H1 (cell line): ENCODE results near the gene BABAM2. TPM values are rescaled to one million over a fixed set of nuclear protein-coding genes. Genes with fewer than 3 reads are reported as not detected.

Source experiments
- CTCF ChIA-PET: fragments of 300-600 bp; sonication (Branson Sonifier 250); formaldehyde crosslinking; loops from one replicate; lab custom pipeline; 2021; ENCODE audit not compliant: partially characterized antibody; lab: Charles Lee
- POLR2A ChIA-PET: fragments of 300-600 bp; sonication (Branson Sonifier 250); formaldehyde crosslinking; loops from one replicate; lab custom pipeline; 2021; ENCODE audit warnings: inconsistent platforms; ENCODE audit not compliant: partially characterized antibody; lab: Charles Lee
- DNase-seq, 2 experiments: peaks; one replicate each; pipeline versions ENCODE4 v3.0.0 to v3.0.0-alpha.2; 2010 to 2022; ENCODE audit warnings: low spot score in 2 of 2, low read depth in 1 of 2, mixed read lengths in 1 of 2
- FAIRE-seq: peaks from 2 replicates; lab custom pipeline; 2011; peaks lifted over from hg19 to GRCh38; lab: Jason Lieb, UNC
- H2AFZ ChIP-seq: 2 replicates; pipeline ENCODE4 v1.8.1; 2012; ENCODE audit warnings: low read length, inconsistent platforms
- H2AK5ac ChIP-seq: 2 replicates; pipeline ENCODE4 v1.6.1; 2013; ENCODE audit warnings: low read depth, low read length
- H2BK120ac ChIP-seq: replicated peaks from 2 replicates; pipeline ENCODE3; 2013; ENCODE audit warnings: low read depth, low read length, inconsistent platforms
- H2BK12ac ChIP-seq: 2 replicates; pipeline ENCODE4 v1.6.1; 2013; ENCODE audit warnings: low read depth, low read length
- H2BK15ac ChIP-seq: 2 replicates; pipeline ENCODE4 v1.6.1; 2013; ENCODE audit warnings: low read length
- H2BK20ac ChIP-seq: 2 replicates; pipeline ENCODE4 v1.6.1; 2013; ENCODE audit warnings: low read length
- H2BK5ac ChIP-seq: 2 replicates; pipeline ENCODE4 v1.6.1; 2013; ENCODE audit warnings: low read depth, low read length
- H3K14ac ChIP-seq: 2 replicates; pipeline ENCODE4 v1.6.1; 2013; ENCODE audit warnings: inconsistent platforms; ENCODE audit not compliant: insufficient read length
- H3K18ac ChIP-seq: 2 replicates; pipeline ENCODE4 v1.6.1; 2013; ENCODE audit warnings: low read length; ENCODE audit errors: extremely low read depth
- H3K23ac ChIP-seq: 2 replicates; pipeline ENCODE4 v1.6.1; 2013; ENCODE audit warnings: inconsistent platforms; ENCODE audit not compliant: insufficient read length
- H3K23me2 ChIP-seq: 2 replicates; pipeline ENCODE4 v1.6.1; 2013; ENCODE audit warnings: low read depth, low read length
- H3K27ac ChIP-seq: 2 replicates; pipeline ENCODE4 v1.6.1; 2011; ENCODE audit warnings: low read depth, low read length, inconsistent platforms
- H3K27me3 ChIP-seq, 4 experiments: replicated peaks in 1 of 4; 1 replicate in 1 of 4; 2 replicates in 3 of 4; pipeline versions ENCODE4 v1.6.1 to v1.8.1; 2011 to 2013; ENCODE audit warnings: low read length in 3 of 4, mild to moderate bottlenecking in 3 of 4, inconsistent platforms in 2 of 4, mixed read lengths in 2 of 4, moderate library complexity in 1 of 4; ENCODE audit not compliant: control insufficient read depth in 3 of 4, insufficient read depth in 3 of 4; ENCODE audit errors: extremely low read depth in 1 of 4
- H3K36me3 ChIP-seq, 4 experiments: 2 replicates each; pipeline versions ENCODE4 v1.6.1 to v1.8.1; 2011 to 2013; ENCODE audit warnings: mild to moderate bottlenecking in 4 of 4, low read length in 3 of 4, moderate library complexity in 2 of 4, control low read depth in 1 of 4, inconsistent platforms in 1 of 4; ENCODE audit not compliant: insufficient read depth in 4 of 4, control insufficient read depth in 2 of 4
- H3K4ac ChIP-seq: replicated peaks from 2 replicates; pipeline ENCODE3; 2013; ENCODE audit warnings: low read length, low read depth, mixed read lengths, inconsistent platforms; ENCODE audit not compliant: insufficient read length
- H3K4me1 ChIP-seq, 4 experiments: replicated peaks in 1 of 4; 1 replicate in 1 of 4; 2 replicates in 3 of 4; pipeline versions ENCODE4 v1.6.1 to v1.8.1; 2011 to 2013; ENCODE audit warnings: low read length in 3 of 4, inconsistent platforms in 2 of 4, mixed read lengths in 1 of 4; ENCODE audit not compliant: insufficient read depth in 4 of 4, control insufficient read depth in 3 of 4
- H3K4me2 ChIP-seq, 2 experiments: 2 replicates each; pipeline versions ENCODE4 v1.6.1 to v1.8.1; 2011 to 2013; ENCODE audit warnings: low read depth in 2 of 2, low read length in 2 of 2, control low read depth in 1 of 2, inconsistent platforms in 1 of 2, mild to moderate bottlenecking in 1 of 2; ENCODE audit not compliant: insufficient read depth in 1 of 2
- H3K4me3 ChIP-seq, 4 experiments: fragments of 200-600, 300-600 bp in 1 of 4; sonication (generic), shearing (Covaris generic), sonication (Bioruptor Twin) in 1 of 4; 2 replicates each; pipeline versions ENCODE4 v1.5.1 to v1.8.1; 2011 to 2016; ENCODE audit warnings: low read length in 4 of 4, low read depth in 3 of 4, control low read depth in 2 of 4, inconsistent platforms in 2 of 4, mild to moderate bottlenecking in 2 of 4, mixed read lengths in 1 of 4, moderate library complexity in 1 of 4; ENCODE audit not compliant: insufficient read depth in 2 of 4; ENCODE audit errors: extremely low read depth in 1 of 4
- H3K56ac ChIP-seq: replicated peaks from 2 replicates; pipeline ENCODE3; 2013; ENCODE audit warnings: low read depth, mild to moderate bottlenecking, mixed read lengths, low read length, inconsistent platforms; ENCODE audit not compliant: insufficient read length
- H3K79me1 ChIP-seq: 2 replicates; pipeline ENCODE4 v1.6.1; 2013; ENCODE audit warnings: low read depth, low read length, control low read depth
- H3K79me2 ChIP-seq, 2 experiments: 2 replicates each; pipeline versions ENCODE4 v1.6.1 to v1.8.1; 2012 to 2013; ENCODE audit warnings: low read length in 2 of 2, mild to moderate bottlenecking in 2 of 2, inconsistent platforms in 1 of 2; ENCODE audit not compliant: insufficient read depth in 2 of 2, control insufficient read depth in 1 of 2
- H3K9ac ChIP-seq, 4 experiments: replicated peaks in 1 of 4; 1 replicate in 1 of 4; 2 replicates in 3 of 4; pipeline versions ENCODE4 v1.6.1 to v1.8.1; 2011 to 2013; ENCODE audit warnings: low read depth in 3 of 4, low read length in 3 of 4, control low read depth in 2 of 4, mild to moderate bottlenecking in 2 of 4, moderate library complexity in 2 of 4, inconsistent platforms in 1 of 4; ENCODE audit errors: extremely low read depth in 1 of 4
- H3K9me3 ChIP-seq, 2 experiments: 2 replicates each; pipeline versions ENCODE4 v1.6.1 to v1.8.1; 2012 to 2013; ENCODE audit warnings: mild to moderate bottlenecking in 2 of 2, moderate library complexity in 2 of 2, control low read depth in 1 of 2, inconsistent platforms in 1 of 2, low read depth in 1 of 2, low read length in 1 of 2, mixed read lengths in 1 of 2; ENCODE audit not compliant: insufficient read depth in 2 of 2
- H4K20me1 ChIP-seq, 2 experiments: replicated peaks in 1 of 2; 2 replicates each; pipeline versions ENCODE3 to v1.8.1; 2011 to 2013; ENCODE audit warnings: inconsistent platforms in 2 of 2, low read length in 2 of 2, mild to moderate bottlenecking in 1 of 2; ENCODE audit not compliant: insufficient read depth in 2 of 2, control insufficient read depth in 1 of 2
- H4K5ac ChIP-seq: 2 replicates; pipeline ENCODE4 v1.6.1; 2013; ENCODE audit warnings: low read length, low read depth, mixed read lengths, inconsistent platforms; ENCODE audit not compliant: insufficient read length
- H4K8ac ChIP-seq: 2 replicates; pipeline ENCODE4 v1.8.0; 2013; ENCODE audit warnings: mild to moderate bottlenecking, moderate library complexity, low read length, inconsistent platforms; ENCODE audit not compliant: insufficient read depth; ENCODE audit errors: extremely low read depth
- H4K91ac ChIP-seq: replicated peaks from 2 replicates; pipeline ENCODE3; 2013; ENCODE audit warnings: low read length, mixed read lengths, inconsistent platforms; ENCODE audit not compliant: insufficient read length
- BCL11A ChIP-seq, 2 experiments: IDR thresholded peaks; one replicate each; pipeline ENCODE4 v1.6.1; 2011; ENCODE audit warnings: low read depth in 2 of 2, low read length in 2 of 2, mild to moderate bottlenecking in 2 of 2
- BRCA1 ChIP-seq: IDR thresholded peaks from 2 replicates; pipeline ENCODE4 v1.6.1; 2012; ENCODE audit warnings: low read depth, low read length, improper control_type of control experiment
- CEBPB ChIP-seq: IDR thresholded peaks from 2 replicates; pipeline ENCODE4 v1.6.1; 2012; ENCODE audit warnings: low read depth, low read length
- EGR1 ChIP-seq: IDR thresholded peaks from 2 replicates; pipeline ENCODE4 v1.6.1; 2011; ENCODE audit warnings: low read depth, low read length, borderline replicate concordance
- FOSL1 ChIP-seq: IDR thresholded peaks from 2 replicates; pipeline ENCODE4 v1.6.1; 2011; ENCODE audit warnings: mild to moderate bottlenecking, low read depth, low read length, moderate library complexity; ENCODE audit not compliant: insufficient read depth
- HDAC6 ChIP-seq: IDR thresholded peaks from one replicate; pipeline ENCODE4 v1.7.1; 2012; ENCODE audit warnings: low read depth, mild to moderate bottlenecking, inconsistent platforms, low read length, moderate library complexity
- KDM4A ChIP-seq: IDR thresholded peaks from one replicate; pipeline ENCODE4 v1.7.1; 2012; ENCODE audit warnings: low read depth, mild to moderate bottlenecking, moderate library complexity, low read length, inconsistent platforms; ENCODE audit not compliant: severe bottlenecking
- KDM5A ChIP-seq: fragments of 200-600 bp; IDR thresholded peaks from 2 replicates; pipeline ENCODE4 v1.7.1; 2012; ENCODE audit warnings: mild to moderate bottlenecking, low read length, inconsistent platforms, mixed read lengths
- NANOG ChIP-seq: IDR thresholded peaks from 2 replicates; pipeline ENCODE4 v1.6.1; 2011; ENCODE audit warnings: low read length, low read depth, mild to moderate bottlenecking, inconsistent platforms; ENCODE audit not compliant: insufficient read depth, poor library complexity, severe bottlenecking
- RBBP5 ChIP-seq: IDR thresholded peaks from 2 replicates; pipeline ENCODE4 v1.7.1; 2012; ENCODE audit warnings: low read depth, mild to moderate bottlenecking, inconsistent platforms, low read length, moderate library complexity, borderline replicate concordance
- SP2 ChIP-seq: IDR thresholded peaks from 2 replicates; pipeline ENCODE4 v1.6.1; 2012; ENCODE audit warnings: mild to moderate bottlenecking, low read length, inconsistent platforms
- SRF ChIP-seq: IDR thresholded peaks from 2 replicates; pipeline ENCODE4 v1.6.1; 2011; ENCODE audit warnings: mild to moderate bottlenecking, low read depth, low read length, moderate library complexity
- SUZ12 ChIP-seq: fragments of 200-600 bp; sonication (generic); IDR thresholded peaks from 2 replicates; pipeline ENCODE4 v1.6.1; 2012; ENCODE audit warnings: mild to moderate bottlenecking, inconsistent platforms, low read length, moderate library complexity, mixed read lengths
- TCF12 ChIP-seq: IDR thresholded peaks from 2 replicates; pipeline ENCODE4 v1.6.1; 2011; ENCODE audit warnings: low read depth, mild to moderate bottlenecking, low read length
- YY1 ChIP-seq: IDR thresholded peaks from 2 replicates; pipeline ENCODE4 v1.6.1; 2011; ENCODE audit warnings: low read depth, mild to moderate bottlenecking, low read length
- WGBS, 2 experiments: shearing (Covaris generic) in 1 of 2; methylation state at CpG; one replicate each; pipeline versions ENCODE4 v1.1.6 to v1.1.7; 2013 to 2015; ENCODE audit warnings: low lambda C conversion rate in 2 of 2, mixed read lengths in 2 of 2, inconsistent platforms in 1 of 2, low coverage in 1 of 2, missing lambda C conversion rate in 1 of 2; ENCODE audit not compliant: insufficient replicate concordance in 2 of 2, insufficient coverage in 1 of 2, insufficient read length in 1 of 2; ENCODE audit errors: extremely low coverage in 1 of 2, missing lambda C conversion rate in 1 of 2; 5-methylcytosine and 5-hydroxymethylcytosine counted together
- polyA plus RNA-seq, 7 experiments: library from polyadenylated mRNA; depleted of rRNA in 3 of 7; stranded (reverse) in 5 of 7; unstranded in 2 of 7; fragments of >200 nt in 5 of 7; fragments of 200-250 nt in 2 of 7; gene quantifications; 1 replicate in 5 of 7; 2 replicates in 1 of 7; 4 replicates in 1 of 7; pipeline versions ENCODE4 v1.2.1 to v1.2.3, GENCODE V29; 2011 to 2013; ENCODE audit warnings: missing spikeins in 2 of 7, mixed read lengths in 2 of 7
- total RNA-seq: library from RNA; stranded (reverse); fragmentation: NEBNext Ultra II Directional; extraction: Animal tissue kit (Norgen Biotek cat#: 25700); gene quantifications from 2 replicates; pipeline ENCODE4 v1.2.1, GENCODE V29; 2021

BABAM2 gene
- total and polyA plus RNA-seq, 2 of the 8 experiments (the other 6 are each of a cell fraction or from before 2014, with no cell fraction given), result 15.8 to 20.9 TPM

GRCh38 chr2:28161466-28161865 lies 270.9 kb downstream of the BABAM2 start:
- Histone ChIP-seq H3K27me3 (no peaks in the 10 kb centered on the region), H3K18ac (no peak overlapping the region), H3K36me3 (no peaks in the 10 kb centered on the region), H3K9me3 (no peaks in the 10 kb centered on the region), H2AFZ (no peak overlapping the region), H3K79me1 (no peaks in the 10 kb centered on the region), H3K14ac (no peak overlapping the region), H4K91ac (no peak overlapping the region), H3K4me1 (no peaks in the 10 kb centered on the region), H3K27ac (no peak overlapping the region), H3K23ac (no peak overlapping the region), H2BK15ac (no peak overlapping the region), H2BK5ac (no peak overlapping the region), H4K5ac (no peak overlapping the region), H3K9ac (no peak overlapping the region), H4K20me1 (no peaks in the 10 kb centered on the region), H2BK12ac (no peak overlapping the region), H3K4me3 (no peak overlapping the region), H3K4me2 (no peak overlapping the region), H2BK20ac (no peak overlapping the region), H3K23me2 (no peaks in the 10 kb centered on the region), H4K8ac (no peak overlapping the region), H3K4ac (no peak overlapping the region), H3K56ac (no peak overlapping the region), H3K79me2 (no peaks in the 10 kb centered on the region), H2BK120ac (no peak overlapping the region), H2AK5ac (no peak overlapping the region)
- WGBS, 2 experiments, result 100% methylated on average over 2 of the region's 2 CpGs; no CpG with 5 or more reads in 1 of the 2 experiments
- TF ChIP-seq SP2 (no peak), NANOG (no peak), SRF (no peak), EGR1 (no peak), TCF12 (no peak), FOSL1 (no peak), KDM5A (no peak), KDM4A (no peak), RBBP5 (no peak), HDAC6 (no peak), YY1 (no peak), CEBPB (no peak), BRCA1 (no peak), BCL11A (IDR thresholded peaks at IDR 0.05; ENCODE audit: low read depth in 2 of 2, low read length in 2 of 2) (no peak), SUZ12 (no peak)
- no peak for DNase-seq
- ChIA-PET CTCF (no interaction called here), POLR2A (no interaction called here)
- no peak for FAIRE-seq
